Measurements from ENCODE around the gene CIROP.
A peak's percentile ranks its signal among the peaks of the same experiment; 100 is the strongest.

The CIROP gene

GRCh38 chr14:23143911-23144310 lies 39.1 kb upstream of the CIROP start:
- TF ChIP-seq ZC3H10 (CRISPR knock-in tag; IDR thresholded peaks at IDR 0.05), result no peak
- TF ChIP-seq, protein P1, sequence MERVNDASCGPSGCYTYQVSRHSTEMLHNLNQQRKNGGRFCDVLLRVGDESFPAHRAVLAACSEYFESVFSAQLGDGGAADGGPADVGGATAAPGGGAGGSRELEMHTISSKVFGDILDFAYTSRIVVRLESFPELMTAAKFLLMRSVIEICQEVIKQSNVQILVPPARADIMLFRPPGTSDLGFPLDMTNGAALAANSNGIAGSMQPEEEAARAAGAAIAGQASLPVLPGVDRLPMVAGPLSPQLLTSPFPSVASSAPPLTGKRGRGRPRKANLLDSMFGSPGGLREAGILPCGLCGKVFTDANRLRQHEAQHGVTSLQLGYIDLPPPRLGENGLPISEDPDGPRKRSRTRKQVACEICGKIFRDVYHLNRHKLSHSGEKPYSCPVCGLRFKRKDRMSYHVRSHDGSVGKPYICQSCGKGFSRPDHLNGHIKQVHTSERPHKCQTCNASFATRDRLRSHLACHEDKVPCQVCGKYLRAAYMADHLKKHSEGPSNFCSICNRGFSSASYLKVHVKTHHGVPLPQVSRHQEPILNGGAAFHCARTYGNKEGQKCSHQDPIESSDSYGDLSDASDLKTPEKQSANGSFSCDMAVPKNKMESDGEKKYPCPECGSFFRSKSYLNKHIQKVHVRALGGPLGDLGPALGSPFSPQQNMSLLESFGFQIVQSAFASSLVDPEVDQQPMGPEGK (CRISPR knock-in tag; IDR thresholded peaks at IDR 0.05; ENCODE audit: borderline replicate concordance), result no peak
- no peak for TF ChIP-seq OSR1 (CRISPR knock-in tag; IDR thresholded peaks at IDR 0.05)
- no peak for TF ChIP-seq ZNF565 (CRISPR knock-in tag; conservative IDR thresholded peaks at IDR 0.05; ENCODE audit: low read depth)
- TF ChIP-seq CSDC2 (CRISPR knock-in tag; IDR thresholded peaks at IDR 0.05), result no peak
- TF ChIP-seq, protein P2, sequence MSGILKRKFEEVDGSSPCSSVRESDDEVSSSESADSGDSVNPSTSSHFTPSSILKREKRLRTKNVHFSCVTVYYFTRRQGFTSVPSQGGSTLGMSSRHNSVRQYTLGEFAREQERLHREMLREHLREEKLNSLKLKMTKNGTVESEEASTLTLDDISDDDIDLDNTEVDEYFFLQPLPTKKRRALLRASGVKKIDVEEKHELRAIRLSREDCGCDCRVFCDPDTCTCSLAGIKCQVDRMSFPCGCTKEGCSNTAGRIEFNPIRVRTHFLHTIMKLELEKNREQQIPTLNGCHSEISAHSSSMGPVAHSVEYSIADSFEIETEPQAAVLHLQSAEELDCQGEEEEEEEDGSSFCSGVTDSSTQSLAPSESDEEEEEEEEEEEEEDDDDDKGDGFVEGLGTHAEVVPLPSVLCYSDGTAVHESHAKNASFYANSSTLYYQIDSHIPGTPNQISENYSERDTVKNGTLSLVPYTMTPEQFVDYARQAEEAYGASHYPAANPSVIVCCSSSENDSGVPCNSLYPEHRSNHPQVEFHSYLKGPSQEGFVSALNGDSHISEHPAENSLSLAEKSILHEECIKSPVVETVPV (CRISPR knock-in tag; IDR thresholded peaks at IDR 0.05), result no peak
- TF ChIP-seq ZFP3 (CRISPR knock-in tag; IDR thresholded peaks at IDR 0.05), result no peak
- no peak for TF ChIP-seq BACH2 (CRISPR knock-in tag; IDR thresholded peaks at IDR 0.05; ENCODE audit: borderline replicate concordance)
- TF ChIP-seq ESRRG (CRISPR knock-in tag; IDR thresholded peaks at IDR 0.05), result no peak
- no peak for TF ChIP-seq SNAI2 (CRISPR knock-in tag; IDR thresholded peaks at IDR 0.05)
- TF ChIP-seq ZNF8 (CRISPR knock-in tag; IDR thresholded peaks at IDR 0.05), result no peak
- no peak for TF ChIP-seq PPARA (CRISPR knock-in tag; IDR thresholded peaks at IDR 0.05; ENCODE audit: borderline replicate concordance)
- TF ChIP-seq, protein P3, sequence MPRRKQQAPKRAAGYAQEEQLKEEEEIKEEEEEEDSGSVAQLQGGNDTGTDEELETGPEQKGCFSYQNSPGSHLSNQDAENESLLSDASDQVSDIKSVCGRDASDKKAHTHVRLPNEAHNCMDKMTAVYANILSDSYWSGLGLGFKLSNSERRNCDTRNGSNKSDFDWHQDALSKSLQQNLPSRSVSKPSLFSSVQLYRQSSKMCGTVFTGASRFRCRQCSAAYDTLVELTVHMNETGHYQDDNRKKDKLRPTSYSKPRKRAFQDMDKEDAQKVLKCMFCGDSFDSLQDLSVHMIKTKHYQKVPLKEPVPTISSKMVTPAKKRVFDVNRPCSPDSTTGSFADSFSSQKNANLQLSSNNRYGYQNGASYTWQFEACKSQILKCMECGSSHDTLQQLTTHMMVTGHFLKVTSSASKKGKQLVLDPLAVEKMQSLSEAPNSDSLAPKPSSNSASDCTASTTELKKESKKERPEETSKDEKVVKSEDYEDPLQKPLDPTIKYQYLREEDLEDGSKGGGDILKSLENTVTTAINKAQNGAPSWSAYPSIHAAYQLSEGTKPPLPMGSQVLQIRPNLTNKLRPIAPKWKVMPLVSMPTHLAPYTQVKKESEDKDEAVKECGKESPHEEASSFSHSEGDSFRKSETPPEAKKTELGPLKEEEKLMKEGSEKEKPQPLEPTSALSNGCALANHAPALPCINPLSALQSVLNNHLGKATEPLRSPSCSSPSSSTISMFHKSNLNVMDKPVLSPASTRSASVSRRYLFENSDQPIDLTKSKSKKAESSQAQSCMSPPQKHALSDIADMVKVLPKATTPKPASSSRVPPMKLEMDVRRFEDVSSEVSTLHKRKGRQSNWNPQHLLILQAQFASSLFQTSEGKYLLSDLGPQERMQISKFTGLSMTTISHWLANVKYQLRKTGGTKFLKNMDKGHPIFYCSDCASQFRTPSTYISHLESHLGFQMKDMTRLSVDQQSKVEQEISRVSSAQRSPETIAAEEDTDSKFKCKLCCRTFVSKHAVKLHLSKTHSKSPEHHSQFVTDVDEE (CRISPR knock-in tag; IDR thresholded peaks at IDR 0.05), result no peak
- no peak for ATAC-seq

GRCh38 chr14:23142826-23143225 lies 38.0 kb upstream of the CIROP start:
- TF ChIP-seq TCF4 (CRISPR knock-in tag; IDR thresholded peaks at IDR 0.05; ENCODE audit: borderline replicate concordance) (no peak), ISL1 (CRISPR knock-in tag; IDR thresholded peaks at IDR 0.05) (no peak), PPARA (CRISPR knock-in tag; IDR thresholded peaks at IDR 0.05; ENCODE audit: borderline replicate concordance) (no peak)
- TF ChIP-seq, protein P3 (CRISPR knock-in tag; IDR thresholded peaks at IDR 0.05), result no peak
- ATAC-seq, result no peak

DNA sequence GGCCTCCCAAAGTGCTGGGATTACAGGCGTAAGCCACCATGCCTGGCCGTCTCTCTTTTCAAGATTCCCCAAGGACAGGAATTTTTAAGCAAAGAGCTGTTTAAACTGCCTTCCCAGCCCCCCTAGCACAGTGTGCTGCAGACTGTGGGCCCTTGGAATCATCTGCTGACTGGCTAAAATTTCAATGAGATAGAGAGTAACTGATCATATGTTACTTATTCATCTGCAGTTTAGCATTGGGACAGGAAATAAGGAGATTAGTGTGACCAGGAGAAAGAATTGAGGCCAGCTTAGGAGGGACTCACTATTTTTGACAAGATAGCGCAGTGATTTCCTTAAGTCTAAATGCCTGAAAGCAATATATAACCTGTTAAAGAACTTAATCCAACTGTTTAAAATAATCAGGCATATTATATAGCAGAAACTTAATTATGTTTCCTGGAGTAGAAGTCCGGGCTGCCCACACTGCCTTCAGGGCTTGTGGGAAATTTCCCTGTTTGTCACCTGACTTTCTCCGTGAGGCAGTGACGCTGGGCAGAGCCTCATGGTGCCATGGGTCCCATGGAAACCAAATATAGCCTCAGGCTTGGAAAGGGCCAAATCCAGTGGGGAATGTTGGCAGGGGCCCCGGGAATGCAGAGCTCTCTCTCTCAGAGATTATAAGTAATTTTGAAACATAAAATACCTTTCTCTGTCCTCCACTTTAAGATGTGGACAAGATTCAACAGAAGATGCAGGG lies 37.1 kb upstream of the CIROP start:
- ATAC-seq, result peak; percentile 90
- no peak for TF ChIP-seq ZNF8 (CRISPR knock-in tag; IDR thresholded peaks at IDR 0.05)
- no peak for TF ChIP-seq TOX (CRISPR knock-in tag; IDR thresholded peaks at IDR 0.05; ENCODE audit: borderline replicate concordance)
- TF ChIP-seq ISL1 (CRISPR knock-in tag; IDR thresholded peaks at IDR 0.05), result peak; percentile 24; the same call in 1 of the 2 replicates

GRCh38 chr14:23140371-23140770 lies 35.6 kb upstream of the CIROP start:
- no peak for TF ChIP-seq ESRRG (CRISPR knock-in tag; IDR thresholded peaks at IDR 0.05)
- TF ChIP-seq, protein P1 (CRISPR knock-in tag; IDR thresholded peaks at IDR 0.05; ENCODE audit: borderline replicate concordance), result no peak
- TF ChIP-seq ZNF565 (CRISPR knock-in tag; conservative IDR thresholded peaks at IDR 0.05; ENCODE audit: low read depth), result no peak
- TF ChIP-seq RARB (CRISPR knock-in tag; IDR thresholded peaks at IDR 0.05), result no peak
- no peak for TF ChIP-seq SNAI2 (CRISPR knock-in tag; IDR thresholded peaks at IDR 0.05)
- TF ChIP-seq OSR1 (CRISPR knock-in tag; IDR thresholded peaks at IDR 0.05), result no peak
- TF ChIP-seq, protein P3 (CRISPR knock-in tag; IDR thresholded peaks at IDR 0.05), result no peak
- no peak for TF ChIP-seq ZNF70 (CRISPR knock-in tag; IDR thresholded peaks at IDR 0.05)
- no peak for ATAC-seq
